ENCODE results near the gene CAPZA1. TPM values are rescaled to one million over a fixed set of nuclear protein-coding genes. Genes with fewer than 3 reads are reported as not detected.

CAPZA1 gene
- total and polyA plus RNA-seq, 10 of the 15 experiments (the other 5 are each of a cell fraction or from before 2014, with no cell fraction given): 187 to 886 (median 278) TPM

GRCh38 chr1:112618721-112619517, 713 bp upstream of the CAPZA1 start, which contains the start of gene ST7L (continued):
- TF ChIP-seq TCF3 (IDR thresholded peaks at IDR 0.05; ENCODE audit: borderline replicate concordance, insufficient read depth, low read depth, low read length) (0 out of 2 replicates have a peak, but pooled peaks have one; percentile 32), CBFB (IDR thresholded peaks at IDR 0.05; ENCODE audit: low read depth) (peak; percentile 32; the same call in 1 of the 2 replicates), RB1 (IDR thresholded peaks at IDR 0.05; ENCODE audit: borderline replicate concordance) (peak; percentile 44; the same call in 1 of the 2 replicates)

GRCh38 chr1:112620377-112620695, 704 bp downstream of the CAPZA1 start:
- H4K20me1 ChIP-seq (ENCODE audit: control insufficient read depth, insufficient read depth): no peaks in the 10 kb centered on the region; the same call in 1 of the 2 replicates
- H3K9ac ChIP-seq (ENCODE audit: control insufficient read depth, insufficient read depth, low read length): peak overlapping the region; percentile 100
- no peaks in the 10 kb centered on the region for H3K36me3 ChIP-seq (ENCODE audit: control insufficient read depth in 2 of 2, insufficient read depth in 2 of 2, low read length in 1 of 2)
- peak overlapping the region; percentile 77 for H3K4me3 ChIP-seq
- CTCF ChIA-PET: interaction anchor here (15.2 kb wide), 1 partner anchor 225 kb away, joined by 330 read pairs; the partner anchor contains the start of gene CTTNBP2NL
- FAIRE-seq: no peak
- in situ Hi-C loops (cut with MboI): no loop called here
- TF ChIP-seq ZNF207 (IDR thresholded peaks at IDR 0.05; ENCODE audit: borderline replicate concordance) (no peak), FOXM1 (IDR thresholded peaks at IDR 0.05; ENCODE audit: low read depth, low read length) (peak; percentile 5; the same call in 1 of the 2 replicates)
- POLR2A ChIA-PET: interaction anchor here (0.6 to 4.2 kb wide), 5 partner anchors 15 to 87 kb away, joined by 3 to 26 read pairs (median 3); partner anchors contain the start of genes MOV10 and RHOC
- no peak for DNase-seq (ENCODE audit: low read depth, low spot score)
- H3K4me1 ChIP-seq (ENCODE audit: control insufficient read depth, insufficient read depth, low read length): peaks cover 4% of the 10 kb centered on the region
- BruUV-seq (replicated peaks): TSS peak; percentile 64
- RAD21 ChIA-PET (ENCODE audit: unreplicated experiment): interaction anchor here (3.4 to 4.0 kb wide), 2 partner anchors 15 to 226 kb away, joined by 14 to 19 read pairs; no protein-coding TSS in a partner anchor
- H3K4me2 ChIP-seq (ENCODE audit: control insufficient read depth, insufficient read depth): peak overlapping the region; percentile 77
- peaks cover 78% of the 10 kb centered on the region for H3K79me2 ChIP-seq (ENCODE audit: control insufficient read depth, insufficient read depth, low read length)
- no peak overlapping the region for H2AFZ ChIP-seq (ENCODE audit: control insufficient read depth, low read depth, low read length)
- SMC1A ChIA-PET (ENCODE audit: uncharacterized antibody, unreplicated experiment): interaction anchor here (1.0 to 4.1 kb wide), 4 partner anchors 9 to 84 kb away, joined by 3 to 15 read pairs (median 10); partner anchors contain the start of gene MOV10
- no peak for ATAC-seq
- H3K27ac ChIP-seq (ENCODE audit: control insufficient read depth, insufficient read depth): peak overlapping the region; percentile 100
- intact Hi-C loops (cut with micrococcal nuclease; ENCODE audit: unreplicated experiment): no loop called here
- no peaks in the 10 kb centered on the region for H3K9me3 ChIP-seq (replicated peaks; ENCODE audit: control insufficient read depth, insufficient read depth, low read length)
- WGBS (ENCODE audit: insufficient coverage, insufficient replicate concordance, low lambda C conversion rate, missing lambda C conversion rate): 0% methylated on average over 6 of the region's 6 CpGs
- no peaks in the 10 kb centered on the region for H3K27me3 ChIP-seq (replicated peaks in 1 of 2; ENCODE audit: control insufficient read depth in 2 of 2, insufficient read depth in 2 of 2, low read length in 1 of 2)
